Hepatocyte (in vitro differentiated cells): ENCODE results near the gene RASD2. TPM values are rescaled to one million over a fixed set of nuclear protein-coding genes. Genes with fewer than 3 reads are reported as not detected.

Experiments used
- DNase-seq: peaks from one replicate; pipeline ENCODE4 v3.0.0-alpha.2; 2016; ENCODE audit warnings: low spot score
- H2AFZ ChIP-seq: fragments of 200-600 bp; sonication (generic); 2 replicates; pipeline ENCODE4 v1.6.0; 2016; ENCODE audit warnings: antibody characterized with exemption, mild to moderate bottlenecking
- H3K27ac ChIP-seq: fragments of 200-600 bp; sonication (generic); 2 replicates; pipeline ENCODE4 v1.5.1; 2016; ENCODE audit warnings: mild to moderate bottlenecking
- H3K27me3 ChIP-seq: fragments of 200-600 bp; sonication (generic); 2 replicates; pipeline ENCODE4 v1.6.1; 2016
- H3K36me3 ChIP-seq: fragments of 200-600 bp; sonication (generic); replicated peaks from 2 replicates; pipeline ENCODE4 v1.5.1; 2016; ENCODE audit warnings: low read depth; ENCODE audit not compliant: insufficient read depth
- H3K4me1 ChIP-seq: fragments of 200-600 bp; sonication (generic); 2 replicates; pipeline ENCODE4 v1.5.1; 2016; ENCODE audit warnings: mild to moderate bottlenecking, moderate library complexity; ENCODE audit not compliant: insufficient read depth
- H3K4me2 ChIP-seq: fragments of 200-600 bp; sonication (generic); 2 replicates; pipeline ENCODE4 v1.6.0; 2016
- H3K4me3 ChIP-seq: fragments of 200-600 bp; sonication (generic); 2 replicates; pipeline ENCODE4 v1.5.1; 2016; ENCODE audit warnings: mild to moderate bottlenecking
- H3K79me2 ChIP-seq: fragments of 200-600 bp; sonication (generic); 2 replicates; pipeline ENCODE4 v1.6.0; 2017; ENCODE audit warnings: mild to moderate bottlenecking
- H3K9me2 ChIP-seq: fragments of 200-600 bp; sonication (generic); replicated peaks from 2 replicates; pipeline ENCODE4 v1.6.0; 2017; ENCODE audit warnings: mild to moderate bottlenecking; ENCODE audit not compliant: insufficient read depth
- H3K9me3 ChIP-seq: fragments of 200-600 bp; sonication (generic); 2 replicates; pipeline ENCODE4 v1.5.1; 2016; ENCODE audit warnings: low read depth, mild to moderate bottlenecking
- H4K20me1 ChIP-seq: fragments of 200-600 bp; sonication (generic); 2 replicates; pipeline ENCODE4 v1.6.0; 2016; ENCODE audit warnings: mild to moderate bottlenecking; ENCODE audit not compliant: insufficient read depth, poor library complexity, severe bottlenecking
- CTCF ChIP-seq: fragments of 200-600 bp; sonication (generic); IDR thresholded peaks from 2 replicates; pipeline ENCODE4 v1.5.1; 2016; ENCODE audit warnings: antibody characterized with exemption, mild to moderate bottlenecking; ENCODE audit not compliant: poor library complexity
- EZH2 ChIP-seq: fragments of 200-600 bp; sonication (generic); IDR thresholded peaks from 2 replicates; pipeline ENCODE4 v1.6.1; 2016; ENCODE audit warnings: antibody characterized with exemption, mild to moderate bottlenecking, borderline replicate concordance
- EZH2phosphoT487 ChIP-seq: fragments of 200-600 bp; sonication (generic); IDR thresholded peaks from one replicate; pipeline ENCODE4 v1.6.1; 2018; ENCODE audit warnings: antibody characterized with exemption, mild to moderate bottlenecking, low read depth, moderate library complexity; ENCODE audit not compliant: unreplicated experiment, severe bottlenecking
- WGBS: methylation state at CpG from one replicate; pipeline ENCODE4 v1.1.6; 2016; ENCODE audit warnings: low lambda C conversion rate; ENCODE audit errors: missing lambda C conversion rate; 5-methylcytosine and 5-hydroxymethylcytosine counted together
- polyA plus RNA-seq: library from polyadenylated mRNA; unstranded; fragments of >200 nt; fragmentation: Nextera tagmentation; extraction: Ambion mirVana; gene quantifications from 2 replicates; pipeline ENCODE4 v1.2.1, GENCODE V29; 2016
- total RNA-seq: library from RNA; depleted of rRNA; stranded (reverse); fragments of >200 nt; gene quantifications from 2 replicates; pipeline ENCODE4 v1.2.3, GENCODE V29; 2014

RASD2 gene
- total and polyA plus RNA-seq, 2 experiments from 2014 or later: 1.3 to 12.7 TPM

DNA sequence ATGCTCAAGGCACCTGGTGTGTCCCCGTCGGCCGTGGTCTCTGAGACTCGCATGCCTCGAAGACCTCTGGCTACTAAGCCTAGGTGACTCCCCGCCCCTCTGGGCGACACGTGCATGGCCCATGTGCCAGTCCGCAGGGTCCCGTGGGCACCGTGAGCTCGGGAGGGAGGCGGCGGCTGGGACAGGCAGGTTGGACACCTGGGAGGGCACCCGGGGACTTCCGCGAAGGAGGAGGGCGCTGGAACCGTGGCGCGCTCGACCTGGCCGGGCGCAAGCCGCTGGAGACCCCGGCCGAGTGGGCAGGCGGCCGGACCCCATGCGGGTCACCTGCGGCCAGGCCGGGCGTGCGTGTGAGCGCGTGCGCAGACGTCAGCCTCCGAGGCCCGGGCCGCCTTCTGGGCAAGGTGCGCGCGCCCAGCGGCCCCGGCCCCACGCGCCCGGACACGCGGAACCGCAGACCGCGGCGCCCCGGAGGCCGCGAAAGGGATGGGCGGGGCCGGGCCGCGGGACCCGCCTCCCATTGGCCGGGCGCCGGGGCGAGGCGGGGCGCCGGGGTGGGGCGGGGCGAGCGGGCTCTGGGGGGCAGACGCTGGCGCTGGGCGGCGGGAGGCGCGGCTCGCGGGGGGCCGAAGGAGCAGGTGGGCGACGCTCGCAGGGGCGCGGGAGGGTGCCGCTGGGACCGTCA lies 579 bp upstream of the RASD2 start:
- Histone ChIP-seq H3K4me3 (peak overlapping the region; percentile 58), H4K20me1 (no peaks in the 10 kb centered on the region), H3K4me1 (peaks cover 10% of the 10 kb centered on the region), H3K36me3 (no peaks in the 10 kb centered on the region), H2AFZ (peak overlapping the region; percentile 63), H3K4me2 (peak overlapping the region; percentile 99), H3K79me2 (no peaks in the 10 kb centered on the region), H3K27me3 (peaks cover 37% of the 10 kb centered on the region), H3K9me2 (no peaks in the 10 kb centered on the region), H3K9me3 (no peaks in the 10 kb centered on the region), H3K27ac (no peak overlapping the region)
- peak; percentile 79 for DNase-seq
- WGBS: 3% methylated on average over 40 of the region's 89 CpGs
- TF ChIP-seq EZH2phosphoT487 (no peak), EZH2 (no peak), CTCF (no peak)

GRCh38 chr22:35541254-35541748 lies 670 bp downstream of the RASD2 start:
- Histone ChIP-seq H3K27me3 (peaks cover 37% of the 10 kb centered on the region), H3K9me2 (no peaks in the 10 kb centered on the region), H3K79me2 (no peaks in the 10 kb centered on the region), H4K20me1 (no peaks in the 10 kb centered on the region), H2AFZ (no peak overlapping the region), H3K9me3 (no peaks in the 10 kb centered on the region), H3K4me2 (peak overlapping the region; percentile 99), H3K4me3 (peak overlapping the region; percentile 58), H3K36me3 (no peaks in the 10 kb centered on the region), H3K4me1 (peaks cover 10% of the 10 kb centered on the region), H3K27ac (no peak overlapping the region)
- 5% methylated on average over 22 of the region's 28 CpGs for WGBS
- DNase-seq: peak; percentile 44
- no peak for TF ChIP-seq EZH2phosphoT487
- TF ChIP-seq CTCF: no peak
- TF ChIP-seq EZH2: no peak

DNA sequence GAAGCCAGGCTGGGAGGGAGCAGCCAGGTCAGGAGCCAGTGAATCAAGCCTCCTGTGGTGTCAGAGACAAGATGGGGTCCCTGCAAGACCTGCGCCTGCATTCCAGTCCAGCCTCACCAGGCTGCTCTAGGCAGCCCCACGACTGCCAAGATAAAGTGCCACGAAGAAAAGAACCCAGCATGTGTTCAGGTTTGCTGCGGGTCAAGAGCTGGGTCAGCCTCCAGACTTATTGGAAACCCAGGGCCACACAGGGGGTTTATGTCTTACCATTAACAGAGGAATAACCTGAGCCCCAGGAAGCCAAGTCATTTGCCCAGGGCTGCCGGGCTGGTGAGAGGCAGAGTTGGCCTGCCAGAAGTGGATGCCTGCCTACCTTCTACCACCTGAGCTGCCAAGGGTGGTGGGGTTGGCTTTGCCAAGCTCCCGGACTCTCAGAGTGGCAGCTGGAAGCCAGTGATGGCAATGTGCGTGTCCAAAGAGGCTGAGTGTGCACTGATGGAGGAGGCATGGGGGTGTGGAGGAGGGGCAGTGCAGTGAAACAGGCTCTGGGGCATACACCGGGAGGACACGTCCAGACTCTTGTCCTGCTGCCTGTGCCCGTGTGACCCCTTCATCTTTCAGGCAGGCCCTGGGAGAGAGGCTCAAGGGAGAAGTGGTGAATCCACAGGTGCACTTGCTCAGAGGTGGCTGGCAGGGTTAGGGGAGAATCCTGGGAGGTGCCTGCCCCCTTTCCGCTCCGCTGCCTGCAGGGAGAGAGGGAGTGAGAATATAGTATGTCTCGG lies 1.7 kb downstream of the RASD2 start:
- Histone ChIP-seq H2AFZ (no peak overlapping the region), H3K27me3 (peaks cover 37% of the 10 kb centered on the region), H3K4me2 (no peak overlapping the region), H4K20me1 (no peaks in the 10 kb centered on the region), H3K9me3 (no peaks in the 10 kb centered on the region), H3K9me2 (no peaks in the 10 kb centered on the region), H3K27ac (no peak overlapping the region), H3K4me3 (no peak overlapping the region), H3K36me3 (no peaks in the 10 kb centered on the region), H3K4me1 (peaks cover 10% of the 10 kb centered on the region), H3K79me2 (no peaks in the 10 kb centered on the region)
- WGBS: 72% methylated on average over 13 of the region's 13 CpGs
- no peak for DNase-seq
- TF ChIP-seq EZH2phosphoT487: no peak
- TF ChIP-seq EZH2: no peak
- no peak for TF ChIP-seq CTCF
